HG03354 (cell line): ENCODE data around the gene IL15.
"Not testable (repeated sequence)": the region's sequence is repeated elsewhere in the genome, so short reads cannot be mapped to it uniquely, and the experiment has no call there.

ENCODE experiments used
- ATAC-seq: cut with Tn5 transposase; IDR thresholded peaks from one replicate; pipeline ENCODE4 v1.9.1; 2021; ENCODE audit warnings: mild to moderate bottlenecking; ENCODE audit not compliant: unreplicated experiment, poor library complexity, severe bottlenecking

IL15 gene

DNA sequence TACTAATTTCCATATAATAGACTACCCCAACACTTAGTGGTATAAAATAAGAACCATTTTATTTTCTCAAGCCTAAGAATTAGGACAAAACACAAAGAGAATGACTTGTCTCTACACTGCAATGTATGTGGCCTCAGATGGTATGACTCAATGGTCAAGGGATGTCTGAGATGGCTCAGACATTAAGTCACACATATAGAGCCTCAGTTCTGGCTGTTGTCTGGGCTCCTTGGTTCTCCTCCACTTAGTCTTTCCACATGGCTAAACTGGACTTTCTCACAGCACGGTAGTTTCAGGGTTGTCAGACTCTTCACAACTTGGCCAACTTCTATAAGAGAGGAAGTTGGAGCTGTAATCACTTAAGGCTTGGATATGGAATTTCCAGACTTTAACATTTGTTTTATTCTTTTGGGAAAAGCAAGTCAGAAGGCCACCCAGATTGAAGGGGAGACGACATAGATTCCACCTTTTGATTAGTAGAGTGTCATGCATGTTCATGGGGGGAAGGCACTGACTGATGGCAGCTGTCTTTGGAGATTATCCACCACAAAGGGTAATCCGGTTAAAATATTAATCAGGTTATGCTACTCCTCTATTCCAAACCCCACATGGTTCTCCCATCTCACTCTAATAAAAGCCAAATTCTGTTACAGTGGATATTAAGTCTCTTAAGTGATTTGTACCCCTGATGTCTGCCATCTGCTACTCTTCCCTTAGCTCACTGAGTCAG is 9.4 kb downstream of the IL15 start:
- ATAC-seq, result peak; percentile 29

DNA sequence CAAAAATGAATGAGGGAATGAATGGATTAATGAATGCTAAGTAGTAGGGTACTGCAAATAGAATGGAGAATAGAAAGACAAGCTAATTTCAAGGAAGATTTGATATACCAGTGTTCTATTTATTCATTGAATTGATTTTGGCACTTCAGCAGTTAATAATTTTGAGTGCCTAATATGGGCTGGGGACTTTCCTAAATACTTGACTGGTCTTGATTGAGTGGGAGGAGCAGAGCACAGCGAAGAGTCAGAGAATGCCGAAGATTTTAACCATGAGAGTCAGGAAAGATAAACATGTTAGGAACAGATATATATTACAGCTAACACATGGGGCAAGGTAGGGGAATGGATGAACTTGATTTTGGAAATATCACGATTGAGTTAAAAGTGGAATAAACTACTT is 10.6 kb downstream of the IL15 start:
- no peak for ATAC-seq

DNA sequence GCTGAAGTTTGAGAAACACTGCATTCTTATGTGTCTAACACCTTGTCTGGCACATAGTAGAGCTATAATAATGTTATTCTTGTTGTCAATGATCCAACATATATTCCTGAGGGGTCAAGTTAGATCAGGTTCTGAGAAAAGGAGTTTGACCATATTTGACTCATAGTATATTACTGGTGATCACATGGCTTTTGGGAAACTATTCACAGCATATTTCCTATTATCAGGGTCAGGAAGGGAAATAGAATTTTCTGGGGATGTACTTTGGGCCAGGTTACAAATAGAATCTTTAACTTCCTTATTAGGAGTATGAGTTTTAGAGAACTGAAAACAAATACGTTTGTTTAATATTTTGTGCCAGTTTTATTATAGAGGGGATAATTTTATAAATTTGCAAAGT is 11.6 kb downstream of the IL15 start:
- no peak for ATAC-seq

DNA sequence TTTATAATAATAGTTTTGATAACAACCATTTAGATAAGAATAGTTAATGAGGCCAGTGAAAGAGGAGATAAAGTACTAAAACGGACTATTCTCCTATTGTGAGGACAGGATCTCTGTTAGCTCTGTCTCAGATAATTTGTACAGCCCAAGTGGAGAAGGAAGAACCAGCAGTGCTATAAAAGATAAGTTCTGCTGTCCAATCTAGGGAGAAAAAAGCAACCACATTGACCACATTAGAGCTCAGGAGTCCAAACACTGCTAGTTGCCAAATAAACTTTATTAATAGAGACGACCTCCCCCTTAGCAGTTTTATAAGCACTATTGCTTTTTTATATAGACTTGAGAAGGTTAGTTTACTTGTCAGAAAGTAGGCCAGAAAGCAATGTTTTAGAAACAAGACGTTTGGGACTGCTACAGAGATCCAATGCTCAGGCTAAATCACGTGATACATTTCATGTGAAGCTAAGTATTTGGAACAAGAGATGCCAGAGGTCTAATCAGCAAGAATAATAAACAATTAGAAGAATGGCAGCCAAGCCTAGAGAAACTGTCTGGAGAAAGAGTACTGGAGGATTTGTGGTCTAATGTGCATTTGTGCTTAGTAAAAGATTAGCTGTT is 15.9 kb downstream of the IL15 start:
- ATAC-seq, result no peak

DNA sequence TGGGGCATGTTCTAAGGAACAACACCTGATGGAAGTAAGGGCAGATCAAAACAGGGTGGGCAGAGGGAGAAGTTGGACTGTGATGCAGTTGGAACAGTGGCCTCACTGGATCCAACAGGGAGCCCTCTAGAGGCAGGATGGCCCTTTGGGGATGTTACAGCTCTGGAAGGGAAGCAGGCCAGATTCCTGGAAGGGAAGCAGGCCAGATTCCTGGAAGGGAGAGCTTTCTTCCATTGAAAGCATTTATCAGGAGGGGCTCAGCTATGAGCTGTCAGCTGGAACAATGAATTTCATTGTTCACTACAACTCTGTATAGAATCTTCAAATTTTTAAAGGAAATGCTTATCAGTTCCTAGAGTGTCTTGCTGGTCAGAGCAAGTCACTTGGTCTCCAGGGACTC is 17.7 kb downstream of the IL15 start:
- no peak for ATAC-seq

DNA sequence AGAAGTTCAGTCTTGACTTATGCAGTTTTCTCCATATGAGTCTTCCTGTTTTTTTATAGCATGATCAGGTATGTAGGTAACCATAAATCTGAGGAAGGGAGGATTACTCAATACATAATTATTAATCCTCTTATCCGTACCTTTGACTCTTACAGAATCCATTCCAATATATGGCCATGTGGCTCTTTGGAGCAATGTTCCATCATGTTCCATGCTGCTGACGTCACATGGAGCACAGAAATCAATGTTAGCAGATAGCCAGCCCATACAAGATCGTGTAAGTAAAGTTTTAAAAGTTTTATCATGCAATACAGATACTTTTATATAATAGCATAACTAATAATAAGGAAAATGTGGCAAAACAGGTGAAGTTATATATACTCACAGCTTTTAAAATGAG is 19.6 kb downstream of the IL15 start:
- ATAC-seq, result no peak

DNA sequence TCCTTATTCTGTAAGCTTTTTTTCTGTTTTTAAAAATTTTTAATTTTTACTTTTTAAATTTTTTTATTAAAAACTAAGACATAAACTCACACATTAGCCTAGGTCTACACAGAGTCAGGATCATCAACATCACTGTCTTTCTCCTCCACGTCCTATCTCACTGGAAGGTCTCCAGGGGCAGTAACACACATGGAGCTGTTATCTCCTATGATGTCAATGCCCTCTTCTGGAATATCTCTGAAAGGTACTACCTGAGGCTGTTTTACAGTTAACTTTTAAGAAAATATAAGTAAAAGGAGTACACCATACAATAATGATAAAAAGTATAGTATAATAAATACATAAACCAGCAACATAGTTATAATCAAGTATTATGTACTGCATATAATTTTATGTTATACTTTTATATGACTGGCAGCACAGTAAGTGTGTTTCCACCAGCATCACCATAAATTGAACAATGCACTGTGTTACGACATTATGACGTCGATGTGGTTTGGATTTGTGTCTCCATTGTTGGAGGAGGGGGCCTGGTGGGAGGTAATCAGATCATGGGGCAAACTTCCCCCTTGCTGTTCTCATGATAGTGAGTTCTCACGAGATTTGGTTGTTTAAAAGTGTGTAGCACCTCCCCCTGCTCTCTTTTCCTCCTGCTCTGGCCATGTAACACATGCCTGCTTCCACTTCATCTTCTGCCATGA is 21.3 kb downstream of the IL15 start:
- peak; percentile 22 for ATAC-seq

DNA sequence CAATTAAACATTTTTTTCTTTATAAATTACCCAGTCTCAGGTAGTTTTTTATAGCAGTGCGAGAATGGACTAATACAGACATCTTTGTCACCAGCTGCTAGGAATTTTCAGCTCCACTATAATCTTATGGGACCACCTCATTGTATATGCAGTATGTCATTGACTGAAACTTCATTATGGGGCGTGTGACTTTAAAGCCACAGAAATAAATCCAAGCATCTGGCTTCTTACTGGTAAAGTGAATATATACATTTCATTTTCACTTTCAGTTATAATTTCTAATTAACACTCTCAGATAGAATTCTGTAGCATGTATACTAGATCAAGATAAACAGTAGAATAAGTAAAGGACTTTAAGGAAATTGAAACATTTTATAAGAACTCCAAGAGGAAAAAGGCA is 21.9 kb downstream of the IL15 start:
- peak; percentile 75 for ATAC-seq

DNA sequence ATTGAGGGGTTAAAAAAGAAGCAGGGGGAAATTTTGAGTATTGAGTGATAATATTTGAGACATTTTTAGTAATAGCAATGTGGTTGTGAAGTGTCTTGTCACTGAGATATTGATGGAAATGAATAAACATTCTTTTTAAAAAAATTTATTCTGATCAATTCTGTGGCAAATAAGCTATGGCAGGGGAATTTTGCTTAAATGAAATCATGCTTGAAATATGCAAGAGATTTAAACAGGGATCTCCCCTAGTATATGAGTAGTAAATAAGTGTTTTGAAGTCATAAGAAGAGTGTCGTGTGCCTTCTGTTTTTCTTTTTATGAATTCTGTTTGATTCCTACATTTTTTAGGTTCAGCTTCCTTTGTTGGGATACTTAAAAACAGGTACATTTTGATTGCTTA is 23.2 kb downstream of the IL15 start:
- no peak for ATAC-seq

DNA sequence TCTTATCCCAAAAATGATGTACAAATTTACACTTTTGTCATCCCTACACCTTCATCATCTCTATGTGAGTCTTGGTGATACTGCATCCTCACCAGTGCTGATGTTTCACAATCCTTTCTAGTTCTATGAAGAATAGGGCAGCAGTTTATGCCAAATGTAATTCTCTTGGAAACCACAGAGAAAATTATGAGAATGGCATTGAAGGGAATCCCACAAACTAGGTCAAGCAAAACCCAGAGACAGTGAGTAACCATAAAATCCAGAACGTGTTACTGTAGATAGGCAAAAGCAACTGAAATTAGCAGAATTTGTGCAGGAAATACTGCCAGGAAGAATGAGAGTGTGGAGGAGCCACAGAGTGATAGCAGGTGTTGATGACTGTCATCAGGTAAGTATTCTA is 24.5 kb downstream of the IL15 start:
- no peak for ATAC-seq

DNA sequence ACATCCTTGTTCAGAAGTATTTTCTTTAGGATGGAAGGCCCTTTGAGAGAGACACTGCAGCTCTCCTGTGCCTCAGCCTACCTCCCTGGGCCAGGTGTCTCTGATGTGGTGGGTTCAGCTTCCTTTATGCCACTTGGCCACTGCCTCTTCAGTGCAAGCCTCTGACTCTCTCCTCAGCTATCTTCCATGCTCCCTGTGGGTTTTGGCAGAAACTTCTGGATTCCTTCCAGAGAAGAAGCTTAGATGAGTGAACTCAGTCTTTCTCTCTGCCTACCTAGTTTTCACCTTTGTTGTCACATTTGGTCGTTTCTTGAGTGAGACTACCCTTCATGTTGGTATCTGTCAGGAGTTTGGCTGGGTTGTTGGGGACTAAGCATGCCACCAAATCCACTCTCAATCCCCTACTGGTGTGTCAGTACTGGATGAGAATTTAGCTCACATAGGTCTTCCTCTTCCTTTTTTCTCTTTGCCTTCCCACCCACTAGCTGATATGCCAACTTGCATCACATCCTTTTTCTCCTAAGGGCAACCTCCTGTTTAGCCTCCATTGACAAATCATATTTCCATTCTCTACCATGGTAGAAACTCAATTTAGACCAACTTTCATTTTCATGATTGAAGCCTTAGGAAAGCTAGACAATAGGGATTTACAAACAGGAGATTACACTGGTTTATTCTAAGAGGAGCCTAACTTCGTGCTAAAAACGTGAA is 32.0 kb downstream of the IL15 start:
- ATAC-seq, result no peak

DNA sequence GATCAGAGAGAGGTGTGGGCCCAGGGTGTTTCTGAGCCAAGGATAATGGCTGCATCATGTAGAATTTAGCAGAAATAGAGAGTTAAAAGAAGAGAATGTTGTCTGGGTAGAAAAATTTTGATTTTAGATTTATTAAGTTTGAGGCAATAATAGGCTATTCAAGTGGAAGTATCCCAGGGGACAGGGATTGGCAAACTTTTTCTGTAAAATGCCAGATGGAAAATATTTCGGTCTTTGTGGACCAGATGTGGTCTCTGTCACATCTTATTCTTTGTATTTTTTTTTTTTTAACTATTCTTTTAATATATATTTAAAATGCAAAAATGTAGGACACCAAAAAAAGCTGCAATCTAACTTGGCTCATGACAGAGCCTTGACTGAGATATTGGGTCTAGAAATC is 33.1 kb downstream of the IL15 start:
- ATAC-seq, result no peak

DNA sequence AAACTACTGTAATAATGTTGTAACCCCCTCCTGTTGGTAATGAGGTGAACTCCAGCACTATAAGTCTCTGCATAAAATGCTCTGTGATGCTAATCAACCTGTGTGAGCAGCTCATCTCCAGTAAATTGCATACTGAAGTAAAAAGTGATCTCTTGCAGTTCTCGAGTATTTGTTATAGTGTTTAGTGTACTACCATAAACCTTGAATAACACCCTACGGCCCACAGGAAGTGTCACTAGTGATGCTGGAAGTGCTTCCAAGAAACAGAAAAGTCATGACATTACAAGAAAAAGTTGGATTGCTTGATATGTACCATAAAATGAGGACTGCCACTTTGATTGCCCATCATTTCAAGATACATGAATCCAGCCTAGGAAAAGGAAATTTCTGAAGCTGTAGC is 39.0 kb downstream of the IL15 start:
- ATAC-seq, result no peak

DNA sequence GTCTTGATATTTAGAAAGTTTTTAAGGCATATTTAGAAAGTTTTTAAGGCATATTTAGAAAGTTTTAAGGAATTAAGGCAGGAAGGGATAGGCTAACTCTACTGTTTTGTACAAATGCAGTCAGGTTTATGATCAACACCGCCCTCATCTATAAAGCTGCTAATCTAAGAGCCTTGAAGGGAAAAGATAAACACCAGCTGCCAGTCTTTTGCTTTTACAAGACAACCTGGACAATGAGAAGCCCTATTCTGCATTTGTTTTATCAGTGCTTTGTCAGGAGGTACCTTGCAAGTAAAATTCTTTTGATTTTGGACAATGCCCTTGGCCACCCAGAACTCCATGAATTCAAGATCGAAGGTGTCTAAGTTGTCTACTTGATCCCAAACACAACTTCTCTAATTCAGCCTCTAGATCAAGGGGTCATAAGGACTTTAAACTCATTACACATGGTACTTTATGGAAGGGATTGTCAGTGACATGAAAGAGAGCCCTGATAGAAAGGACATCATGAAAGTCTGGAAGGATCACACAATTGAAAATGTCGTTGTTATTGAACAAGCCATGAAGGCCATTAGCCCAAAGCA is 39.8 kb downstream of the IL15 start:
- ATAC-seq, result no peak

DNA sequence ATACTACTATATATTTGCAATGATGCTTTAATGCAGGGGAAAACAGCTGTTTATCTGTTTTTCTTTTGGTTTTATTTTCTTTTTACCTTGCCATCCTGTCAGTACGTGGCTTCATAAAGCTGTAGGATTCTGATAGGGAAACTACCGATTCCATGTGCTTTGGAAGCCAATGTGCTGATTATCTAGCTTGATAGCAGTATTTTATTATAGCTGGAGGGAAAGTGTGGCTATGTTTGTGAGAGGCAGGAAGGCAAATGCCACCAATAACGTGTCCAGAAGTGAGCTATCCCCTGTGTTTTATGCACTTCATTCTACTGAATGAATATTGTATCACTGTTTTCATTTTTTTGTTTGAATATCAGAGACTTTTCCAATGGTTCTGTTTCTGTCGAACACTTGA is 43.7 kb downstream of the IL15 start:
- no peak for ATAC-seq

DNA sequence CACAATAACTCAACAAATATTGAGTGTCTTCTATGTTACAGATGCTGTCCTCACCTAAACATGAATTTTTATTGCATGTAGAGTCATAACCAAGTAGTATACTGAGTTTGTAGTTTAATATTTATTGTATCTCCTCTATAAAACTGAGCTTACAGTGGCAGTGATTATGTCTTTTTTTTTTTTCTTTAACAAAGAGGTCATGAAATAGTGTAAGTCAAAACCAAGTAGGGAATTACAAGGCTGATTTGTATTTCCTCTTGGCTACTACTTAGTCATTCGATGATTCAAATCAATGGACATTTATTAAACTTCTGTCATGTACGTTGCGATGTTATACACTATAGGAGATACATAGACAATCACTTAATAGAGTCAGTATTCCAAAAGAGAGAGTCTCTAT is 48.4 kb downstream of the IL15 start:
- no peak for ATAC-seq

DNA sequence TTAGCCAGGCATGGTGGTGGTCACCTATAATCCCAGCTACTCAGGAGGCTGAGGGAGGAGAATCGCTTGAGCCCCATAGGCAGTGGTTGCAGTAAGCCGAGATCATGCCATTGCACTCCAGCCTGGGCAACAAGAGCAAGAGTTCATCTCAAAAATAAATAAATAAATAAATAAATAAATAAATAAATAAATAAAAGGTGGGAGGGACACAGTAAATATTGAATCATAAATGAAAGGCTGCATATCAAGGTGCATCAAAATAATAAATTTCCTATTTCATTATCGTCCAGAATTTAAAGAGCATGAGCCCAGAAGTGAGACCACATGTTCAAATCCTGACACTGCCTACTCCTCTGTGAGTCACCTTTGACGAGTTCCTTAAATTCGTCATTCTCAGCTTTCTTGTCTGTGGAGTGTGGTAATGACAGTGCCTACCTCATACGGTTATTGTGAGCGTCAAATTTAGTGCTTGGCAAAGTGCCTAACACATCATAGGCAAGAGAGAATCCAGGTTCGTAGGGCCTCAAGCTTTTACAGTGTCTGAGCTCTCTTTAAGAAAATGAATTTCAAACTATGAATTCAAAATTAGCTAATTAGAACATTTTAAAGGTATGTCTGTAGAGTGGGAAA is 49.9 kb downstream of the IL15 start:
- ATAC-seq, result no peak

DNA sequence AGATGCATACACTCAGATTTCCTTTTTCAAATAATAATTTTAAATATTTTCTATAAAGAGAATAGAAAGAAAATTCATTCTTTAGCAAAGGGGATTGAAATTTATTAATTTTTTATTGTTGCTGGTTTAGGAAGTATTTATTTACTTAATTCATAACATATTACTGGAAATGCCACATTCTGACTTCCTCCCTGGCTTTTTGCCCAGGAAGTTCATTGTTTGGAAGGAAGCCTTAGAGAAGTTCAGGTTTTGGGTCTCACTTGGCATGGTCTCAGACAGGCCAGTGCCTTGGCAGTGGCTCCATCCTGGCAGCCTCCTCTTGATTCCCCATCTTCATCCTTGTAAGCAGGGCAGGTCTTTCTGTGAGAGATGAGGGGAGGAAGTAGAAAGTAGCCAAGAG is 50.5 kb downstream of the IL15 start:
- ATAC-seq, result no peak

DNA sequence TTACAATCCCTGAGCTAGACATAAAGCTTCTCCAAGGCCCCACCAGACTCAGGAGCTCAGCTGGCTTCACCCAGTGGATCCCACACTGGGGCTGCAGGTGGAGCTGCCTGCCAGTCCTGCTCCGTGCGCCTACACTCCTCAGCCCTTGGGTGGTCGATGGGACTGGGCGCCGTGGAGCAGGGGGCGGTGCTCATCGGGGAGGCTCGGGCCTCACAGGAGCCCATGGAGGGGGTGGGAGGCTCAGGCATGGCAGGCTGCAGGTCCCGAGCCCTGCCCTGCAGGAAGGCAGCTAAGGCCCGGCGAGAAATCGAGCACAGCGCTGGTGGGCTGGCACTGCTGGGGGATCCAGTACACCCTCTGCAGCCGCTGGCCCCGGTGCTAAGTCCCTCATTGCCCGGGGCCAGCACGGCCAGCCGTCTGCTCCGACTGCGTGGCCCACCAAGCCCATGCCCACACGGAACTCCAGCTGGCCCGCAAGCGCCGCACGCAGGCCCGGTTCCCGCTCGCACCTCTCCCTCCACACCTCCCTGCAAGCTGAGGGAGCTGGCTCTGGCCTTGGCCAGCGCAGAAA is 53.4 kb downstream of the IL15 start:
- not testable (repeated sequence) for ATAC-seq
